ENCODE data around the gene CHMP2B.

The CHMP2B gene, protein sequence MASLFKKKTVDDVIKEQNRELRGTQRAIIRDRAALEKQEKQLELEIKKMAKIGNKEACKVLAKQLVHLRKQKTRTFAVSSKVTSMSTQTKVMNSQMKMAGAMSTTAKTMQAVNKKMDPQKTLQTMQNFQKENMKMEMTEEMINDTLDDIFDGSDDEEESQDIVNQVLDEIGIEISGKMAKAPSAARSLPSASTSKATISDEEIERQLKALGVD

DNA sequence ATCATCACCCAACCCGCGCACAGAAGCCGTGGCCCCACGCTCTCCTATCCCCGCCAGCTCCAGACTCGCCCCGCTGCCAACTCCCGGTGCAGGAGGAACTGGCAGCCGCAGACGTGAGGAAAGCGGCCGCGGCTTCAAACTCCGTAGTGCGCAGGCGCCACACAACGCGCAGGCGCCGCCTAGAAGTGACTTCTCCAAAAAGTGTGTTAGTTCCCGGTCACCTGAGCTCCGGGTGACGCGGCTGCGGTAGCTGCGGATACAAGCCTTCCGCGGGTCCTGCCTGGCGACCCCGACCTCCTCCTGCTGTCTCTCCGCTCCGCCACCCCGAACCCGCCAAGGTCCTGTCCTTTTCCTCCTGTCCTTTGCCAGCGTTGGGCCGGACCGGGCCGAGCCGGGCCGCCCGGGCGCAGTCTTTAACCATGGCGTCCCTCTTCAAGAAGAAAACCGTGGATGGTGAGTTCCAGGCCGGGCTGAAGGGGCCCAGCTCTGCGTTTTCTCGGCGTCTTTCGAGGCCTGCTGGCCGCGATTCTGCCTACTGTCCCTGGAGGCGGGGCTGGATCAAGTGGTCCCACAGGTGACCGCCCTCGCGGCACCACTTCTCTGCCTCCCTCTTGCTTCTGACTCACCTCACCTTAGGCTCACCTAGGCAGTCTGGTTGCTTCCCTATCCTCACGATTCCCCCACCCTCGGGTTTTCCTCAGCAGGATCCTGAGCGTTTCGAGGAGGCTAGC is at the start of gene CHMP2B:
Gene CHMP2B (plus strand): TSS at position 206 of the 731 bp plus-strand sequence. CDS start 214 bp downstream, at position 420.
- DNase-seq (ENCODE audit: low spot score), result peak; percentile 92

DNA sequence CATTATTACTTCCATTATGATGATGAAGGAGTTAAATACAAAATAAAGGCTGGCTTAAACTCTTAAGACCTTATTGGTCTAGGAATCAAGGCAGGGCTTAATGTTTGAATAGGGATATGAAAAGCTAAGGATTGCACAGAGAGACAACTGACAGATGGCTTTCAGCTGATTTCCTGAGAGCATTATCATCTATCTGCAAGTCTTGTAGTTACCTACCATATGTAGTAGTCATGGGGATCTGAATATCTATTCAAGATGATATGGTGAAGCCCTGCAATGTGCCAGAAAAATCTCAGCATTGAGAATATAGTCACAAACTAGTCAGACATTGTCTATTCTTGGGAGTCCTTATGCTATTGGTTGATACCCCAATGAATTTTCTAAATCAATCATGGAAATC is 47.5 kb upstream of the CHMP2B start:
- DNase-seq (ENCODE audit: low spot score), result no peak

DNA sequence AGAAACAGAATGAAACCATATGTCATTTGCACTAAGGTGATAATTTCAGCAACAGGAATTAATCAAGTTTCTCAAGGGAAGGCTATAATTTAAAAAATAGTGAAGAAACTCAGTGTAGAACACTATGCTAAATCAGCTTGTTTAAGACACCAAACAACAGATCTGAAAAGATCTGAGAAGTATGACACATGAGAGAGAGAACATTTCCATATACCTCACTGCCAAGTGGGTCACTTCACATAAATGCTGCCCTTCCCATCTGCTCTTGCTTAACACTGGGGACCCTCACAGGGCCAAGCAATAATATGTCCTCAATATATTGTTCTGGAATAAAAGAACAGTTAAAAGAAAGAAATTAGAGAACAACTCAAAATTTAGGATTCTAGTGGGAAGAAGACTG is 45.6 kb upstream of the CHMP2B start:
- DNase-seq (ENCODE audit: low spot score), result no peak

DNA sequence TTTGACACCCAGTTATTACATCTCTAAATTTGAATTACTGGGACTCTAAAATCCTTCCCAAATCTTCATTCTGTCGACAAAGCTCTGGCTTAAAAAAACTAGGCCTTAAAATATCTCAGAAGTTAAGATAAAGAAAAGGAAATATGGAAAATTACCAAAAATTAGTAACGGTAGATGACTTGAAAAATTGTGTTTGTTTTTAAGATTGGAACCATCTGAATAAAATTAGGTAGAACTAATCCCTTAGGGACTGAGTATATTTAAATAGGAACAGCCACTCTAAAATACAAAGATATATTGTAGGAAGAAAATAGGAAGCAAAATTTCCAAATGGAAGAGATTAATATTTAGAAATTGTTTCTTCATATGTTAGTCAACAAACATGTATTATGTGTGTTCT is 45.1 kb upstream of the CHMP2B start:
- no peak for DNase-seq (ENCODE audit: low spot score)

DNA sequence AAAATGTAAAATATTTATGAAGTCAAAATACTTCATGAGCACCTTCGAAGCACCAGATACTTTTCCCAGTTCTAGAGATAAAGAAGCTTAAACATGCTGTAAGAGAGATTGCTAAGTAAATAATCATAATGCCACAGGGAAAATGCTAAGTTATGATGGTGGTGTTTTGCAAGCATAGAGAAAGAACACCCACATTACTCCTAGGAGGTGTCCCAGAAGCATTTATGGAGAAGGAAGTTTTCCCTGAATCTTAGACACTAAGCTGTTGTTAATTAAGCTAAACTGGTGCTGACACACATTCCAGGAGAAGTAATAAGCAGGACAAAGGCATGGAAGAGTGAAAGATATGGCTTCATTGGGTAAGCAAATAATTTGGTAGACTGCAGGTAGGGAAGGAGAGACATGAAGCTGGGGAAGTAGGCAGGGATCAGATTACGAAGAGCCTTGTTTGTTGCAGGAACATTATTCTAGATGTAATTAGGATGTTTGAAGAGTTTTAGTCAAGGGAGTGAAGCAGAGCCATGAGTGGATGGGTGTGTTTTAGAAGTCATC is 40.4 kb upstream of the CHMP2B start:
- DNase-seq (ENCODE audit: low spot score), result no peak

DNA sequence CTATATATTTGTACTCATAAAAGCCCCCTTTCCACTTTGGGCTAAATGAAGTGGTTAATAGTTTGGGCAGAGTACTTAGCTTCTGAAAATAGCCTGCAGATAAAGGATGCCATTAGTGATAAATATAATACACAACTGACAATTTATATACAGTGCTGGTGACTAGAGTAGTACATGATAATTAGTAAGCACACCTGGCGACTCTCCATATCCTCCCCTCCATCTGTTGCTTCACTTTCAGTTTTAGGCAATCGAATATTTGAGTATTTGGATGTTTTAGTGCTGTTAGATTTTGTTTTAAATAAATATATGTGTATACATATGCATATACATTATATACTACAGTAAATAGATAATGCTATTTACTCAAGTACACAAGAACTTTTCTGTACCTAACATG is 35.9 kb upstream of the CHMP2B start:
- DNase-seq (ENCODE audit: low spot score), result no peak

DNA sequence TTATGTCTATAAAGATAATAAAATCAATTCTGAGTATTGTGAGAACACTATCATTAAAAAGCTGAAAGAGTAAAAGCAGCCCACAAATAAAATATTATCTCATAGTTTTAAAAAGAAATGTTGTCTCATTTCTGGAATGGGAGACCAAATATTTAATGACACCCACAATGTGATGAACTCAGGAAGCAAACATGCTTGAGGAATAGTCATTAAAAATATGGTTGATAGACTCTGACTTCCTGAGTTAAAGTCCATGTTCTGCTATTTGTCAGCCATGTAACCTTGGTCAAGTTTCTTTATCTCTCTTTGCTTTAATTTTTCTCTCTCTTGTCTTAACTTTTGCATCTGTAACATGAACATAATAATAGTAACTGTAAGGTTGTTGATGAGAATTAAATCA is 35.5 kb upstream of the CHMP2B start:
- no peak for DNase-seq (ENCODE audit: low spot score)

DNA sequence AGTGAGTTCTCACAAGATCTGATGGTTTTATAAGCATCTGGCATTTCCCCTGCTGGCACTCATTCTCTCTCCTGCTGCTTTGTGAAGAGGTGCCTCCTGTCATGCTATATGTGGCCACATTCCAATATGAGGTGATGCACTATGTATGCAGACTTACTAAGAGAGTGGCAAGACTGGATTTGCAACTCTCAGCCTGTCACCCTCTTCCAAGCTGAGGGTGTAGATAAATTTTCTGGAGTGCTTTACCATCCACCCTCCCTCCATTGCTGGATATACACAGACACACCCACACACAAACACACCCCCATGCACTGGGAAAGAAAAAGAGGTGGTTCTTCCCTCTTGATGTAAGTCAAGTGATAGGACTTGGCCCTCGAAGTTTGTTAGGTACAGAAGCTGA is 30.2 kb upstream of the CHMP2B start:
- DNase-seq (ENCODE audit: low spot score), result no peak

DNA sequence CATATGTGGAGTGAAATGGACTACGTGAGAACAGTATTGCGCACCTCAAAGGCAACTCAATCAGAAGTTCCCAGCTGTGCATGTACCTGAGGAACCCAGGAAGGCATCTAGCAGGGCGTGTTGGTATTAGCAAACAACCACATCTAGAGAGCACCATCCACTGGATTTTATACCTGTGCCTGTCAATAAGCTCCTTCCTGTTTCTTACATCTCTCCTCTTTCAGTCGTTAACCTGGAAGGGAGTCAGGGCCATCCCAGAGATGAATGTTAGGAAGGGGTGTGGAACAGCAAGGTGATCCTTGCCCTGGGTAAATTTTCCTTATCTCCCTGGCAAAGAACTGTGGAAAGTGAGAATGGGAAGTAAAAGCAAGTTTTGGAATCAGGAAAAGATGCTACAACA is 29.6 kb upstream of the CHMP2B start:
- no peak for DNase-seq (ENCODE audit: low spot score)

DNA sequence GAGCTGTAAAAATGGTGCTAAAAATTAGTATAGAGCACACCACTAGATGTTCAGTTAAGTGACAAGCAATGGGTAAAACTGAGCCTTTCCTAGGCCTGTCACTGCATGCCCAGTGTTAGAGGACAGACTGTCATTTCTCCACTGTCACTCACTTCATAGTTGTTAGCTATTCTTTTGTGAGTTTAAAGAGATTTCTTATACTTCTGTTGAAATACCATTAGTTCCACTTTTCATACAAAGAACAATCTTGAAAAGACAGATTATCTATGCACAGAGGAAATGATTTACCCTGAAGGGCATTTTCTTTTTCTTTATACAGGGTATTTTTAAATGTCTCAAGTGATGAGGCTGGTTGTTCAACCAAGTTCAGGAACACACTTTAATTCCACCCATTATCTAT is 28.3 kb upstream of the CHMP2B start:
- DNase-seq (ENCODE audit: low spot score), result no peak

DNA sequence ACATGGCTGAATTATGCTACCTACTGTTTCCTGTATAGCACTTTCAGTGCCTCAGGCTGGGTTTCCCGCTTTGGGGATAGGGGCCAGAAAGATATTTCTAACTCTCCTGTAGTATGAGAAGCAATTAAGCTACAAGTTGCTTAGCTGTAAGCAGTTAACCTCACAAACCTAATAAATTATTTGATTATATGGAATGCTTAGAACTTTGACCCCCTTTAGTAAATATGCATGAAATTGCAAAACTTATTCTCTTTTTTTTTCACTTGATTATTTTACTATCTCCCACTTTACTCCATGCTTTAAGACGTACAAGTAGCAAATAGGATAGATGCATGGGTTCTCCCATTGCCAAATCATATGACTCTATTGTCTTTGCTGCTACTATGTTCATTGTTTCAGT is 27.5 kb upstream of the CHMP2B start:
- no peak for DNase-seq (ENCODE audit: low spot score)

DNA sequence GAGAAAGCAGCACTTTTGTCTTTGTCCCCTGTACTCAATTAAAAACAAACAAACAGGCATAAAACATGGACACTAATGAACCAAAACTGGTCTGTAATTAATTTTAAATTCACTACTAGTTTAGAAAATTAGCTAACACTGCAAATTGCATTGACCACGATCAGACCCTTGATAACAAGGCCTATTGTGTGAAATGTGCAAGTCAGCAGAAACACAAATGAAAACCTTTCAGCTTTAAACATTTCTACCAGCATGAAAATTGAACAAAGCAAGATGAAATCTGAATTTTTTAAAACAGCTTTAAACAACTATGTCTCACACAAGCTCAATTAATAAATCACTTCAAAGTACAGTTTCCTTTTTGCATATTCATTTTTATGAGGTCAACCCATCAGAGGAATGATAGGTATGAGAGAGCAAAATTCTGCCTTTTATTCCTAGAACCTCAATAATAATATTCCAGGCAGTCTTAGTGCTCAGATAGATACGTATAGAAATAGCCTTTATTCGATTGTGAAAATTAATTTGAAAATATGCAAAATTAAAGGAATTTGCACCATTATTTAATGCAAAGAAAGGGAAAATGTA is 27.0 kb upstream of the CHMP2B start:
- DNase-seq (ENCODE audit: low spot score), result no peak

DNA sequence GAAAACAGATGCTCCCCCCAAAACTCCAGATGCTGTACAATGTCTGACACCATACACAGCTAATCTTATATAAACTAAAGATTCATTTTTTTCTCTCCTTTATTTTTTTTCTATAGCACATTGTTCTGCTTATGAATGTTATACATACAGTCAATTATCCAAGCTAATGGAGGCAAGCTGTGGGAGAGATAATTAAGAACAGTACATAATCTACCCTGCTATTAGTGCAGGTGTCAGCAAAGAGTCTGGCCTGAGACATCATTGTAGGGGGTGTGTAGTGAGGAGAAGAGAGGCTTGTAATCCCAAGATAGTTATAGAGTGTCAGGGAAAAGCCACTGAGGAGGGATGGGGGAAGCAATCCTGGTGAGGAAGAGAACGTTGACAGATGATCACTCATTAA is 25.4 kb upstream of the CHMP2B start:
- no peak for DNase-seq (ENCODE audit: low spot score)

DNA sequence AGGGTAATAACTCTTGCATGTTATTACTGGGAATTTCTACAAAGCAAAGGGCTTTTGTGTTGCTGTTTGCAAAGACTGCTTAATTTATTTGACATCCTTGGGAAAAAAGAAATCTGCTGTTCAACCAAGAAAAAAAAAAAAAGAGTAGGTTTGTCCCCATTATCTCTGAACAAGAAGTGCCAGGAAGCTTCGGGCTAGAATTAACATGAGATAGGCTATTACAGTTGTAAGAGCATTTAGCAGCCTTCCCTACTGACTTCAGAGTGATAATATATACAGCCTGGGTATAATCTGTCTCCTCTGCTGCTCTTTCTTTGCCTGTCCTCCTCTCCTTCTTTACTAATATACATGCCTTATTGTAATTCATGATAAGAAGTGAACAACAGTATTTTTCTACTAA is 23.3 kb upstream of the CHMP2B start:
- no peak for DNase-seq (ENCODE audit: low spot score)

DNA sequence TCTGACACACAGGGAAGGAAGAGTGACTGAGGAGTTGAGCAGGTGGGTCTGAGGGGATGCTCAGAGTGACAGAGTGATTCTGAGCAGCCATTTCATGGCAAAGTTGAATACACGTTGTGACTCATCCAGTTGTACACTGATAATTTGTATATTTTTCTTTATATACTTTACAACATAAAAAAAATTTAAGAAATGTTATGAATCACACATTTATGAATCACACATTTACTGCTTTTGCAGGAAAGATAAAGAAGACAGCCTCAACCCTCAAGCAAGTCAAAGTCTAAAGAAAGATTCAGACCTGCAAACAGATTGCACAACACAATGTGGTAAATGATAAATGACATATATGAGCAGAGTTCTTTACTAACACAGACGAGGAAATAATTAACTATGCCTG is 21.0 kb upstream of the CHMP2B start:
- no peak for DNase-seq (ENCODE audit: low spot score)

DNA sequence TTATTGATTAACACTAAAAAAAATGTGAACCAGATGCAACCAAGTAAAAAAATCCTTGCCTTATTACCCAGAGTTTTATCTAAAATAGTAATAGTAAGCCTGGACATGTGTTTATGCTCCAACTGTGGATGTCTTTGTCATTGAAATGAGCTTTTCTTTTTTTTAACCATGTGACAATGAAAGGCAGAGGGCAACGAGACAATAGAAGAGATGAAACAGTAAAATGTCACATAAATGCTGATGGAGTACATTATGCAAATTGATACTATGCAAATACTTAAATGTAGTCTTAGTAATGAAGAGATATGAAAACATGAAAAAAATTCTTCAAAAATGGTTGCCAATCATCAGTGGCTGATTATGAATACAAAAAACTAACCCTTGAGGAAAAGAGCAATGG is 20.5 kb upstream of the CHMP2B start:
- no peak for DNase-seq (ENCODE audit: low spot score)

DNA sequence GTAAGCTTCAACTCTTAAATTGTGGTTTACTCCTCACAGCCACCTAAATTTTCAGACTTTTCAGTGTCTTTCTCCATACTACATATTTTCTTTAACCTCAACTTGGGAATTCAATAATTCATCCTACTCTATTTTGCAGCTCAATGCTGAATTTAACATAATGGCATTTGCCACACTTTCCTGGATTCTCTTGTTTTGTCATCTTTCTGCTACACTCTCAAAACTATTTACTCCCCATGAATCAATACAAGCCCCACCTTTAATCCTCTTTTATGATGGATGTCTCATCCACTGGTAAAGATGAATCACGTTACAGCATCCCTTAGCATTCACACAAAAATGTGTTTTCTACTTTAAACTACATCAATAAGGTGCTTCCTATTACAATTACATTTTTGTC is 19.6 kb upstream of the CHMP2B start:
- DNase-seq (ENCODE audit: low spot score), result no peak

DNA sequence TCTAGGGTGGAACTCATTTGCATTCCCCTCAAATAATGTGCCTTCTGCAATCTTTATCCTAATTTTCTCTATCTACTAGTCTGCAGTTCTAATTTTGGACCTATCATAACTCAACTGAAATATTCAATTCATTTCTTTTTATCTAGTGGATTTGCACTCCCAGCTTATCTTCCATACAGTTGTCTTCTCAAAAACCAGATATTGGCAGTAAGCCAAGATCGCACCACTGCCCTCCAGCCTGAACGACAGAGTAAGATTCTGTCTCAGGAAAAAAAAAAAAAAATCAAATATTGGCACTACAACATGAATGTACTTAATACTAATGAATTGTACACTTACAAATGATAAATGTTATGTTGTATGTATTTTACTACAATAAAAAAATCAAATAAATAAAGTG is 18.0 kb upstream of the CHMP2B start:
- DNase-seq (ENCODE audit: low spot score), result no peak

DNA sequence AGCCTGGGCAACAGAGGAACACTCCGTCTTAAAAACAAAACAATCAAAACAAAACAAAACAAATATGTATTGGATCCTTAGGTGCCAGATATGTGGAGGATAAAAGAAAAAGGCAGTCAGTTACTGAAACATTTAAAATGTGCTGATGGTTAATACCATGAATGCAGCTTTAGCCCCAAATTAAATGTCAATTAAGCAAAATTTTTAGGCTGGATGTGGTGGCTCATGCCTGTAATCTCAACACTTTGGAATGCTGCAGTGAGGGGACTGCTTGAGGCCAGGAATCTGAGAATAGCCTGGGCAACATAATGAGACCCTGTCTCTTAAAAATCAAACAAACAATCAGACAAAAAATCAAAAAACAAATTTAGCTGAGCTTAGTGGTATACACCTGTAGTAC is 8.5 kb upstream of the CHMP2B start:
- DNase-seq (ENCODE audit: low spot score), result no peak

DNA sequence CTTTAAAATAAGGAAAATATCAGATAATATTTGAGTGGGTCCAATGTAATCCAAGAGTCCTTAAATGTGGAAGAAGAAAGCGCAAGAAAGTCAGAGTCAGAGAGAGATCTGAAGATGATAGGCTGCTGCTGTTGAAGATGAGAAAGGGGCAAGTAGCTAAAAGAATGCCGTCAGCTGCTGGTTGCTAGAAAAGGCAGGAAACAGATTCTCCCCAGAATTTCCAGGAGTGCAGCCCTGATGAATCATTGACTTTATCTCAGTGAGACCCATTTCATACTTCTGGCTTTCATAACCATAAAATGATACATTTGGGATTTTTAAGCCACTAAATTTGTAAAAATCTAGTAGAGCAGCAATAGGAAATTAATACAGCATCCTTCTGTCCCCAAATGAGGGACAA is 7.5 kb upstream of the CHMP2B start:
- no peak for DNase-seq (ENCODE audit: low spot score)

DNA sequence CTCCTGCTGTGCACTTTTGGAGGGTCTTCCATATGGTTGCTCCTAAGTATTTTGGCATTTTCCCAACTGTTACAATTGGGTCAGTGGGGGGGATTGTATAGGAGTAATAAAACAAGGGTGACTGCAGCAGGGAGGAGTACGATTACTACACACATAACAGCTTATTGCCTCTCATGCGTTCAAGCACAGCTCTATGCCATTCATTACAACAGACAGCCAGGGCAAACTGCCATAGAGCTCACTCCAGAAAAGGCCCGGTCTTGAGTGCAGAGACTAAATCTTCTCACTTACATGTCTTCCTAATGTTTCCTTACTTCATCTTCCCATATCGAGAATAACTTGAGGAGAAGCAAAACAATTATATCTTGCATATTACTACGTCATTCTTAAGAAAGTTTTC is 1.4 kb upstream of the CHMP2B start:
- DNase-seq (ENCODE audit: low spot score), result peak; percentile 46

DNA sequence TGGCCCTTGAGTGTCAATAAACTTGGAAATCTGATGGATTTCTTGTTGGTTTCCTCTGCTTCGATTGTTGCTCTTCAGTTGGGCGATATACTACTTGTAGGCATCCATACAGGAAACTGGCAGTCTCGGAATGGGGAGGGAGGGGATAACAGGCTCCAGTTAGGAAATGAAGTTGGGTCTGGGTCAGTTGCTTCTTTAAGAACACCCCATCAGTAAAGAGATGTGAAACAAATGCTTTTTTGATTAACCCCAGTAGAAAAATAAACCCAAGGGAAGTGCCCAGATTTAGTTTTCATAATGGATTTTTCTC is 681 bp downstream of the CHMP2B start:
- no peak for DNase-seq (ENCODE audit: low spot score)

DNA sequence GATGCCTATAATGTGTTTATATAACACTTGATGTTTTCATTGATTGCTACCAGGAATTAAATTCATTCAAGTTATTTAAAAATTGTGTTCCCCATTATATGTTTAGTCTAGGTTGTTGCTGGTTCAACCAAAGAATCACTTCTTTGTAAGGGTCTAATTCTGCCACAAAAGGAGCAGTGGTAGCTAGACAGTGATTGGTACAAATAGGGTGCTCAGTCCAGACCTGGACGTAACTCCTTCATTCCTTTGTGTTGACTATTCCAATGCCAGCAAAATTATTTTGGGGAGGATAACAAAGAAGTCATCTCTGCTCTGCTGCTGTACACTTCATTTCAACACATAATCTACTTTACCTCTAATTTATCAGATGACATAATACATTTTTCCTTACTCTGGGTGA is 1.2 kb downstream of the CHMP2B start:
- no peak for DNase-seq (ENCODE audit: low spot score)

DNA sequence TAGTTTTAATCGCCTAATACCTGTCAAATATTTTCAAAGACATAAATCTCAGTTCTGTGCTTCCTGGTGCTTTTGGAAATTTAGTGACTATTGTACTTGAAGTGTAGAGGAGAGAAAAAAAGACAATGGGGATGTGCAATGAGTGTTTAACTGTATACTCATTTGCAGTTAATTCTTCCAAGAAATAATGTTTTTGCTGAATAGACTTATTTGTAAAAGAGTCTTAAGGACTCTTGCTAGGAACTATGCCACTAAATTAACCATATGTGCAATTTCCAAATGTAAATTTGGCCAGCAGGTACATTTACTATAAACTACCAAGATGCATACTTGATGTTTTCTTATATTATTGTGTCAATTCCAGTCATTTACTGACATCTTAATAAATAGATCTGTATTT is 2.0 kb downstream of the CHMP2B start:
- no peak for DNase-seq (ENCODE audit: low spot score)

Data from cerebellar cortex (tissue), 1 donor.